Right renal cortex interstitium (tissue), 3 donors: ENCODE measurements around the gene MACROD1. TPM values are rescaled to one million over a fixed set of nuclear protein-coding genes. Genes with fewer than 3 reads are reported as not detected.

ENCODE experiments used
- DNase-seq, 3 donors: peaks; one replicate each; pipeline ENCODE4 v3.0.0-alpha.2; 2013; ENCODE audit warnings: low read depth in 3 of 3, low spot score in 2 of 3
- polyA plus RNA-seq, 3 donors: library from polyadenylated mRNA; unstranded; fragments of 120-200 nt; gene quantifications; one replicate each; pipeline ENCODE4 v1.2.1, GENCODE V29; 2013; ENCODE audit not compliant: insufficient read length in 3 of 3

Gene MACROD1
- polyA plus RNA-seq, 3 donors = 18.5 to 19.8 (median 18.6) TPM

DNA sequence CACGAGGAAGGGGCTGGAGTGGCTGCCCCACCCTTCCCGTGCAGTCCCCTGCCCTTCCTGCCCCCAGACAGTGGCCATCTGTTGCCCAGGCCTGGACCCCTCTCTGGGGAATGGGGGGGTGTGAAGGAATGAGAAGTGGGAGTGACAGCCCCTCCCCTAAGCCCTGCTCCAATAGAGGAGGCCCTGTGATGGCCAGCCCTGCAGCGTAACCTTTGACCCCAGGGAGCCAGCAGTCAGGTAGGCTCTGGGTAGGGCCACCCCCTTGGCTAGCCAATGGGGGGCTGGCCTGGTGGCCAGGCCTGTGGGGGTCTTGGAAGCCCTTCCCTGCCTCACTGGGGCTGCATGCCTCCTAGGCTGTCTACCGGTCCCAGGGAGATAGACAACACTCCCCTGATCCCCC lies 123.6 kb downstream of the MACROD1 start:
- no peak for DNase-seq

DNA sequence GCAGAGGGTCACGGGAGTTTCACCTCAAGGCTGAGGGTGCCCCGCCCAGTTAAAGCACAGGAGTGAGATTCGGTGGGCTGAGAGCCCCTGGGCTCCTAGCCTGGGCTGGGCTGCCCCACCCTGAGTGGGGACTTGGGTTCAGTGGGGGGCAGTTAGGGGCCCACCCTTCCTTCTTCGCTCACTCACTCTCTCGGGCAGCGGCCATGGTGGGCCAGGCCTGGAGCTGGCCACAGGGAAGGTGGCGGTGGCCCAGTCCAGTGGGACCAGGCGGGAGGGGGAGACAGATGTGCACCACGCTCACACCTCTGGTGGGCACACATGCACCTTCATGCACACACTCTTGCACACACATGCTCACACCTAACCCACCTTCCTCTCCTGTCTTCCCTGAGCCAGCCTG lies 124.1 kb downstream of the MACROD1 start:
- no peak for DNase-seq

DNA sequence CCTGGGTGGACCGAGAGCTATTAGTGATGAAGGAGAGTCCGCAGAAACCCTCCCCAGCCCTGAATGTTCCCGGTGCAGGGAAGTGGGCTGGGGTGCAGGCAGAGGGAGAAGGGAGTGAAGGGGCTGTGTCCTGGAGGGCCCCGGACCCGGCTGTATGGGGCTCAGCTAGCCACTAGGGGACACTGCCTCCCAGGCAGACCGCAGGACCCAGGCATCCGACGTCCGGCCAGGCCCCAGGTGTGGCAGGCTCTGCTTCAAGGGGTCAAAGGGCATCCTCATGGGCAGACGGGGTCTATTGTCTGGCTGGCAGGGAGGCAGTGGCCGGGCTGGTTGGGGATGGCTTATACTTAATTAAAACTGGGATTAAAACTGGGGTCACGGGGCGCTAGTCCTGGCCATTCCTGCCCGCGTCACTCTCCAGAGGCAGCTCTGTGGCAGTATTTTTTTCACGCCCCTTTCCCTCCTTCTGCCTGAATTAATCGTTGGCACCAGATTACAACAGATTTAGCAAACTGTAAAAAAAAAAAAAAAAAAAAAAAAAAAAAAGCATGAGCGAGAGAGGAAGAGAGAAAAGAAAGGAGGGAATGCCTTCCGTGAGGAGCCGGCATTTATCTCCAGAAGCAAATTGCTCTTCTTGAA lies 125.1 kb downstream of the MACROD1 start:
- no peak for DNase-seq

DNA sequence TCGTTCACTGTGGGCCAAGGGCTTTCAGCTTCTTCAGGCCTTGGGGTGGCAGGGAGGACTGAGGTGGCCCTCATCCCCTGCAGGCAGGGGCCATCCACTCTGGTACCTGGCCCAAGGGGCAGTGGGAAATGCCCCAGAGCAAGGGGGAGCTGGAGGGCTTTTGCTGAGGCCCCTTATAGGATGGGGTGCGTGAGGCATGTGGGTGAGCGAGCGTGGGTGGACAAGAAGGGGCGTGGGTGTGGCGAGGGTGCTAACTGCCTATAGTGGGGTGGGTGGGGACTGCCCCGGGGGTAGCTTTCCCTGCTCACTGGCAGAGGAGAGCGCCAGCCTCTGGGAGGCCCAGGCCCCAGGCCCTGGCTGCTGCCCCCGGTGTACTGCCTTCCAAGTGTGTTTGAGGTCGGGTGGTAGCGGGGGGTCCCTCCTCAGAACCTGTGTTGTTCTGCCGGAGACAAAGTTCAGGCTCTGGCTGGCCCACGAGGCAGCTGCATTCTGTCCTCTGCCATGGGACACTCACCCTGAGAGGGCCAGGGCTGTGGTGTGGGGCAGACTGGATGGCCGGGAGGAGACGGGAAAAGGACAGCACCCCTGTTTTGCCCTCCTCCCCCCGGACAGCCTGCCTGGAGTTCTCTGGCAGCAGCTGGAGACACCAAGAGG lies 126.8 kb downstream of the MACROD1 start:
- no peak for DNase-seq

DNA sequence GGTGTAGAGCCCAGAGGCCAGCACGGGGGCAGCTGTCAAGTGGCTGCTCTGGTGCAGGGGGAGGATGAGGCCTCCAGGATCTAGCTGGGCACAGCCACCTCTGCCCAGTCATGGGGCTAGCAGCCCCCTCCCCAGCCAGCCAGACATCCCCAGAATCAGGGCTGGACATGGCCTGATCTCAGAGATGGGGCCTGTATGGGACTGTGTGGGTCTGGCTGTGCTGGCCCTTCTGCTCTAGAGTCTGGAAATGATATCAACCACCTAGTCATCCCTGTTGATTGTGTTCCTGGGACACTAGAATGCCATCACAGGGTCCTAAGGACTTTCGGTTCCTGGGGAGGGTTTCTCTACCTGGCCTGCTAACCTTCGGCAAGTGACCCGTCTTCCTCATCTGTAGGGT lies 127.4 kb downstream of the MACROD1 start:
- no peak for DNase-seq

DNA sequence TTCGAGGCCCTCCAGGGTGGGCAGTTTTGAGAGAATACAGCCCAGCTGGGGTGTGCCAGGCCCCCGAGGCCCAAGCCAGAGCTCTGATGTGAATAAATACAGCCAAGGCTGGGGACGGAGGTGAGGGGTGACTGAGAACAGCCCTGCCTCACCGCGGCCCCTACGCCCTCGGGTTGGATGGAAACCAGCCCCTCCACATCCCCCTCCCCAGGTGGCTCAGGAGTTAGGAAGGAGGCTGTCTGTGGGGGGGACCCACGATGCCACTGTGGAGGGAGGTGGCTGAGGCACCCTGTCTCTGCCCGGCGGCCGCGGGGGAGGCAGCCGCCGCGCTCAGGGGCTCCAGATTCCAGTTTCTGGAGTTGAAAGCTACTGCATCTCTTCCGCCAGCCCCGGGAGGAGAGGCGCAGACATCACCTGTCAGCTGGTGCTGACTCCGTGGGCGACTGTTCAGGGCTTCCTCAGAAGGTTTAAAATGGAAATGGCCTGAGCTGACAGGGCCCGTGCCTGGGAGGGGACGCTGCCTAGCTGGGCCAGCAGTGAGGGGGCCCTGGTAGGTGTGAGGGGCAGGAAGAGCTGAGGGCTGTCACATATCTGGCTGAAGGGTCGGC lies 128.8 kb downstream of the MACROD1 start:
- DNase-seq = no peak

DNA sequence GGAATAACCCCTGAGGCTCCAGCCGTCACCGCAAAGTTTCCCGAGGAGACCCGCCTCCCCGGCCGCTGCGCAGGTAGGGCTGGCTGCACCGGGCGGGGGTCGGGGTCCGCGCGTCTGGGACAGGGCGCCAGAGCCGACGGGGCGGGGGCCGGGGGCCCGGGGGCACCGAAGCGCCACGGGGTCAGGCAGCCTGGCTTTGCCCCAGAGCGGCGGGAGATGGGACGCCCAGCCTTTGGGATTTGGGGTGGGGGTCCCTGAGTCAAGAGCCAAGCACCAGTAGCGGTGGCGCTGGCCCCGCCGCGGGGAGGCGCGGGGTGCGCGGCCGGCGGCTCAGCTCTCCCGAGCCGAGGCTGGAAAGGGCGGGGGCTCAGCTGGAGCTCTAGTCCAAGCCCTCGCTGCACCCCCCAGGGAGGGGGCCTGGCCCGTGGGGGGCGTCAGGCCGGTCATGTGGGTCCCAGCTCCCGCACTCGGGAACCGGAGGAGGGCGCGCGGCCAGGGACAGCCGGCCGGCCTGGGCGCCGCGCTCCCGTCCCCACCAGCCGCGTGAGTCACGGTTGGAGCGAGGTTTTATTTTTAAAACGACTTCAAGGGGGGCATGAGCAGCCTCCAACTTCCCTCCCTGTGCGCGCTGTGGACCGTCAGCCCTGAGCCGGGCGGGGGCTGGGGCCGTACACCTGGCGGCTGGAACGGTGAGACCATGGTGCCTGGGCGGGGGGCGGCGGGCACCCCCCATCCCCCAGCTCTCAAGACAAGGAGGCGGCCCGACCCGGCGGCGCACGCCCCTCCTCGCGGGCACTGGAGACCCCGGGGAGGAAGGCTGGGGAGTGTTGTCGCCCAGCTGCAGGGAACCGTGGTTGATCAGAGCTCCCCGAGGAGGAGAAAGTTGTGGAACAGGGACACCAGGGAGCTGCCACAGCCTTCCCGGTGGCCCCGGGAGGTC lies 129.6 kb downstream of the MACROD1 start:
- DNase-seq = no peak

DNA sequence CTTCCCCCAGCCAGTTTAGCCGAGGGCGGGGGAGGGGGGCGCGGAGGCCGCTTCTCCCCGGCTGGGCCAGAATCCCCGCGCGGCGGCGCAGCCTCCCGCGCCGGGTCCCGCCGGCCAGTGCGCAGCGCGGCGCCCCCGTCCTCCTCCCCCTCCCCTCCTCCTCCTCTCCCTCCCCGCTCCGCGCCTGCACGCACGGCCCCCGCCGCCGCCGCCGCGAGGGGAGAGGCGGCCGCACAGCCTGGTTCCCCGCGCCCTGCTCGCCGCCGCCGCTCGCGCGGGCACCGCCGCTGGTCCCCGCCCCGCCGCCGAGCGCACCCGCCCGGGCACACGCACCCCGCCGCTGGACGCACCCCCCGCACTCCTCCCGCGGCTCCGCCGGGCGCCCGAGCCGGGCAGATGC lies 130.3 kb downstream of the MACROD1 start, which contains the start of gene FLRT1:
Gene FLRT1 (plus strand): TSS at position 356 of the 400 bp plus-strand sequence. CDS start 80,337 bp downstream, outside the sequence.
- no peak for DNase-seq

DNA sequence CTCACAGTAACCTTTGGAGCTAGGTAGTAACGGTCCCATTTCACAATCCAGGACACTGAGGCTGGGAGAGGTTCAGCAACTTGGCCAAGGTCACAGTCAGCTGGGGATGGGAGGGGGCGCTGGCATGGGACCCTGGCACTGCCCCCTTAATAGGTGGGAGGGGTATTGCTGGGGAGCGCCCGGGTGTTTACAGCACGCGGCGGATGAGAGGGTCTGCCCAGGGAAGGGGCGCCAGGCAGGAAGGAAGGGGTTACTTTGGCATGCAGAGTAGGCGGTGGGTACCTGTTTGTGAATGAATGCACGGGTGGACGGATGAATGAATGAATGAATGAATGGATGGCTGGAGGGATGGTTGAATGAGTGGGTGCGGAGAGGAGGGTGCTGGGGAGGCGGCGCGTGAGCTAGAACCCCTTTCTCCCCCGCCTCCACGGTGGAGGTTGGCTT lies 130.8 kb downstream of the MACROD1 start:
- DNase-seq = no peak

DNA sequence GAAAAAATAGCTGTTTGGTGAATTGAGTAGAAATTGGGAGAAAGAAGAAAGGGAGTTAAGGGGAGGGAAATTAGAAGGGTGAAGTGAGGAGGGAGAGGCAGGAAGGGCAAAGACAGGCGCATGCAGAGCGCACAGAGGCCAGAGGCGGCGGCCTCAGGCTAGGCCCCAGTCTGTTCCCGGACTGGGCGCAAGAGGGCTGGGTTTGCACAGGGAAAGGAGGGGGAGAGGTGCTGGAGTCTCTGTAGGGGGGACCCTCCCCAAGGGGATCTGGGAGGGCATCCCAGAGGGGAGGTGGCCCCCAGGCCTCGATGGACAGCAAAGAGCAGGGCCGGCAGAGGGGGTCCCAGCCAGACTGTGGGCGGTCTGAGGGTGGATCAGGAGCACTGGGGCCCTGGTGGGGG lies 131.5 kb downstream of the MACROD1 start:
- no peak for DNase-seq

DNA sequence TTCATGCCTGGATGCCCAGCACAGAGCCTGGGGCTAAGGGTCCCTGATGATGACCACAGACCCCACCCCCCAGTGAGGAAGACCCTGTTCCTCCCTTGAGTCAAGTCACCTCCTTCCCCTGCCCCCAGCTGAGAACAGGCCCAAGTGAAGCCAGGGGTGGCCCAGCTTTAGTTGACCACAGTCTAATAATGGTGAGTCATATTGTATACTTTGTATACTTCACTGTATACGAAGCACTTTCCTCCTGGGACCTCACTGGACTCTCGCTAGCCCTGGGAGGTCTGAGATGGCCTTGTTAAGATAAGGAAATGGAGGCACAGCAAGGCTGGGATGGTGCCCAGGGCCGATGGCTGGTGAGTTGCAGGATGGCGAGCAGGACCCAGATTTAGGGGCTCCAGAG lies 133.9 kb downstream of the MACROD1 start:
- no peak for DNase-seq

DNA sequence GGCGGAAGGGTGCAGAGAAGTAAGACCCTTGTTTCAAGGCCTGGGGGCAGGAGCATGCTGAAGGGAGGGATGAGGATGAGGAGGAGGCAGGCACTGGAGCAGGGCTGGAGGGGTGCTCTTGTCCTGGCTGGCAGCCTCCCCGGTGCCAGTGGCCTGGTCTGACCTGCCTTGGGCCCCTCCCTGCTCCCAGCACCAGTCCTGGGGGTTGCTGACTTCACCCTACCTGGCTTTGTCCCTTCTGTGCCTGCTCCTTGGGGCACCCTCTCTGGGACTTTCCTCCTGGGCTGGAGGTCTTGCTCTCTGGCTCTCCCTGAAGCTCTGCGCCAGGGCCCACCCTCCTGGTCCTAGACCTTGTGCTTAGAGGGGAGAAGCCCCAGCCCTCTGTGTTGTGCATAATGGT lies 134.9 kb downstream of the MACROD1 start:
- no peak for DNase-seq

DNA sequence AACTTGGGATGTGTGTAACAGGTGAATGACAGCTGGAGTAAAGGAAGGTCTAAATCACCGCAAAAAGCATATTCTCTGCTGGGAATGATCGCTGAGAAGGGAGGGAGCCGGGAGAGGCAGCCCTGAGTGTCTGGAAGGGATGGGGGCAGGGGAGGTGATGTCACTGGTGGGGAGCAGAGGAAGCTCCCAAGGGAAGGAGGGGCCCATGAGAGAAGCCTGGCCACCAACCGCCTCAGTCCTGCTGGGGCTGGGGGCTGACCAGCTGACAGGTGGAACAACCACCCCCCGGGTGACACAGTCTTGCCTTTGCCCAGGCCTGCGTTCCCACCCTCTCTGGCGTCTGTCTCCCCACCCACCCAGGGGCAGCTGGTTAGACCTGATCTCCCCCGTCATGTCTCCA lies 136.1 kb downstream of the MACROD1 start:
- no peak for DNase-seq

DNA sequence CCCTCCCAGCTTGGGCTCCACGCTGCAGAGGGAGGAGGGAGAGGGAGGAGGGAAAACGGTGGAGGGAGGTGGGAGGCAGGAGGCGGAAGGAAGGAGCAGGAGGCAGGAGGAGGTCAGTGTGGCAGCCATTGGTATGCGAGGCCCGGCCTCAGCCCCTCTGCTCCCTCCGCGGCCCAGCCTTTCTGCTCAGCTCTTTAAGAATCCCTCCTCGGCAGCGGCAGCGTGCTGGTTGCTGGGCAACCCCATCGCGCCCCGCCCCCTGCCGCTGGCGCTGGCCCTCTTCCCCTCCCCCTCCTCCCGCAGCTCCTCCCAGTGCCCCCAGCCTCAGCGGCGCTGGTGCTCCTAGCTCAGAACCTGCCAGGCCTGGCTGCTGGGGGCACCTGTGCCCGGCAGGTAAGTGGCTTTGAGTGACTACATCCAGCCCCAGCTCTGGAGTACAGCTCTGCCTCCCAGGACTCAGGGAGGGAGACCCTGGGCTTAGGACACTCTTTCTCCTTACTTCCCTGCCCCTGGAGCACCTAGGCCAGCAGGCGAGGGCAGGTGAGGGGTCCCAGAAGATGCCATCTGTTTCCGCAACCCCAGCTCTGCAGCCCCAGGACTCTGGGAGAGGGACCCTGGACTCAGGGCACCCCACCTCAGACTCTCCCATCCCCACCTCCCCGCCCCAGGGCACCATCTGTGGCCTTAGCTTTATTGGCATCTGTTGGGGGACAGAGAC lies 137.4 kb downstream of the MACROD1 start:
- no peak for DNase-seq

DNA sequence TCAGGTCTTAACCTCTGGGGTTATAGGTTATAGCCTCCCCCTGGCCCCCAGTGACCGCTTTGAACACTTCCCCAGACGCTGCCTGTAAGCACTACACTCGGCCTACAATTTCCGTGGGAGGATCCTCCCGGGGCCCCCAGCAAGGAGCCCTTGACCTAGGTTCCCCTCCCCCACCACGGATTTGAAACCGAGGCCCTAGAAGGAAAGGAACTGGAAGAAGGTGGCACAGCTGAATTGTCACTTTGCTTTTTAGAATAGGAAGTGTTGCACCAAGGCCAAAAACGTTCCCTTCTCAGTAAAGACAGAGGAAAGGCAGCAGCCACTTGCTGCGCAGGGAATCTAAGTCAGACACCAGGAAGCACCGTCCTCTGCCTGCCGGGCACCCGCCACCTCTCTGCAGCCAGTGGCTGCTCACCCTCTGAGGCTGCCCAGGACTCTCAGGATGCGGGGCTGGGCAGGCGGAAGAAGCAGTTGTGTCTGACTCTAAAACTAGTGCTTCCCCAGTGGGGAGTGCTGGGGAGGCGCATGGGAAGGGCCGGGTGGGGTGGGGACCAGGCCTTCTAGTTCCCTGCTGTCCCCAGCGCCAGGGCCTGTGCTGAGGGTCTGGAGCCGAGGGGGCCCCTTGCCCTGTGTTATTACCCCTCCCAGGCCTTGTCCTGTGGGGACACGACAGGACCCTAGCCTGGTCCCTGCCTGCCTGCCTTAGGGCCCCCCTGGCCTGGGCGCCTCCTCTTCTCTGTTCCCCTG lies 138.1 kb downstream of the MACROD1 start:
- DNase-seq = no peak

DNA sequence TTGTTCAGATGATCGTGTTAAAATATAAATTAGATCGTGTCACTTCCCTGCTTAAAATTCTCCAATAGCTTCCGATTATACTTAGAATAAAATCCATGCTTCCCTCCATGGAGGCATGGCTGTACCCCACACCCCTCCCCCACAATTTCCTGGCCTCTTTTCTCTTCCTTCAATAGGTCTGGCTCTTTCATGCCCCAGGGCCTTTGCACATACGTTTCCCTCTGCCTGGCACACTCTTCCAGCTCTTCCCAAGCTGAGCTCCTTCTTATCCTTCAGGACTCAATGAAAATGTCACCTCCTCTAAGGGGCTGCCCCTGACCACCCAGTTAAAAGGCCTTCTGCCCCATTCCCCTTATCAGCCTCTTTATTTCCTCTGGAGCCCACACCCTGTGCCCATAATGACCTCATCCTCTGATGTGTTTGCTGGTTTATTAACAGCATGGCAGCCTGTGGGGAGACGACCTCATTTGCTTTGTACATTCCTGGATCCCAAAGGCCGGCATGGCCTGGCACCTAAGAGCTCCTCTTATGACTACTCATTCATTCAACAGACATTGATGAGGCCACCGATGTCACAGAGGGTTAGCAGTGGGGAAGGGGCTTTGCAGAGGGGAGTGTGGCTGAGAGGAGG lies 139.2 kb downstream of the MACROD1 start:
- DNase-seq = no peak

DNA sequence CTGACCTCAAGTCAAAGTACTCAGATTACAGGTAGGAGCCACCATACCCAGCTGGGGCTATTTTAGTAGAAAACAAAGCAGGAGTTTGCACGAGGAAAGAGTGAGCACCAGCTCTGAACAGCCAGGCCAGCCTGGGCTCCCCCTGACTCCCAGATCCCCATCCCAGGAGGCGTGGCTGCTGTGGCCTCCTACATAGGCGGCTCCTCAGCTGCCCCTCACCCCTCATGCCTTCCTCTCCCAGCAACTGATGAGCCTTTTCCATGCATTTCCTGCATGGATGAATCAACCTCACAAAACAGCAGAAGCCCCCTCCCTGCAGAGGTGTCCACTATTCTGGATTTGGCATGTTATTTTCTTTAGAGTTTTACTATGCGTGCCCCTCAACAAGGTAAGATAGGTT lies 140.7 kb downstream of the MACROD1 start:
- DNase-seq = no peak

DNA sequence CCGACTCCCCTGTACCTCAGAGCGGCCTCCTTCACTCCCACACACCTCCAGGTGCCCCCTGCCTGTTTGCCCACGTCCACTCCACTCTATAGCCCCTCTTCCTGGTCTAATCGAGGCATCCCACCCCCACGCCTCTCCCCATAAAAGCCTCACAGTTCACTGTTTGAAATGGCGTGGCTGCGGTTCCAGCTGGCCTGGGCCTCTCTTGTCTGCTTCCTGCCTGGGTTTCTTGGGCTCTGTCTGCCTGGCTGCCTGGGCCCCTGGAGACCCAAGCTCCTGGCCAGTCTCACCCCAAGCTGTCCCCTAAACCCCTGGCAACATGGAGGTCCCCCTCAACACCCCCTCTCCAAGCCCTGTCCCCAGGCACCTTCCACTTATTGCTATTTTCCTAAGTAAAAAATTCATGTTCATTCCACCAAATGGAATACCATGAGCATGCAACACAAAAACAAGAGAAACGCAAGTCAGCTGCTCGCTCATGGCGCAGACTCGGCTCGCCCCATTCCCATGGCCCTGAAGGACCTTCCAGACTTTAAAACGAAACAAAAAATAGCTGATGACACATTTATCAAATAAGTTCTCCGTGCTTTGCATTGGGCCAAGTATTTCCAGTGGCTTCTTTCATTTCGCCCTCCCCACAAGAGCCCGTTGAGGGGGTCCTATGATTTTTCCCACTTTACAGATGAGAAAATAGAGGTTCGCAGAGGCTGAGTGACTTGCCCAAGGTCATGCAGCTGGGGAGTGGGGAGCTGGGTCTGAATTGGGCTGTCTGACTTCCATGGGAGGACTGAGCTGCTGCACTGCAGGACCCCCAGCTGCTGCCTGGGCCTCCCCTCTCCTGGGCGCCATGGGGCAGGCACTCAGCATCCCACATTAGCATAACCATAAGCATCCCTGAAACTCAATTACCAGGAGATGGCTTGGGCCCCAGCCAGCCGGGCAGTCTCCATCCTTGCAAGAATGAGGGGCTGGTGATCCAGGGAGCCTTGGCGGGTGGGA lies 141.9 kb downstream of the MACROD1 start:
- DNase-seq = no peak
